SK-N-SH (cell line): Measurements from ENCODE around the gene MMP13. TPM values are rescaled to one million over a fixed set of nuclear protein-coding genes. Genes with fewer than 3 reads are reported as not detected.

Source experiments
- CTCF ChIA-PET: fragments of 300-600, 350-600 bp; formaldehyde crosslinking; extraction: SDS; loops from one replicate; lab custom pipeline; 2021; lab: Yijun Ruan, JAX
- POLR2A ChIA-PET: fragments of 350-600 bp; sonication (Branson Sonifier 250); formaldehyde crosslinking; extraction: SDS; loops from one replicate; lab custom pipeline; 2020; ENCODE audit warnings: antibody characterized with exemption, inconsistent platforms; lab: Yijun Ruan, JAX
- DNase-seq: peaks from one replicate; pipeline ENCODE4 v3.0.0; 2012
- H2AFZ ChIP-seq: fragments of 200-600 bp; sonication (generic); 2 replicates; pipeline ENCODE4 v1.8.1; 2016; ENCODE audit warnings: antibody characterized with exemption, mild to moderate bottlenecking, low read depth
- H3F3A ChIP-seq: fragments of 200-600 bp; sonication (generic); replicated peaks from 2 replicates; pipeline ENCODE3; 2016; ENCODE audit warnings: antibody characterized with exemption, mild to moderate bottlenecking; ENCODE audit not compliant: insufficient read depth
- H3K27ac ChIP-seq, 2 experiments: fragments of 200-500 bp in 1 of 2; fragments of 200-600 bp in 1 of 2; sonication (Bioruptor generic) in 1 of 2; sonication (generic), shearing (Covaris generic) in 1 of 2; 2 replicates each; pipeline versions ENCODE4 v1.5.1 to v1.6.1; 2014 to 2016; ENCODE audit warnings: low read depth in 2 of 2, inconsistent platforms in 1 of 2, low read length in 1 of 2, mild to moderate bottlenecking in 1 of 2, mixed read lengths in 1 of 2
- H3K27me3 ChIP-seq: fragments of 200-600 bp; sonication (generic), shearing (Covaris generic); 2 replicates; pipeline ENCODE4 v1.6.1; 2016; ENCODE audit warnings: mixed run types; ENCODE audit not compliant: insufficient read depth
- H3K36me3 ChIP-seq, 2 experiments: fragments of 200-500 bp in 1 of 2; fragments of 200-600 bp in 1 of 2; sonication (Bioruptor generic) in 1 of 2; sonication (generic) in 1 of 2; replicated peaks in 1 of 2; 2 replicates each; pipeline versions ENCODE3 to v1.5.1; 2014 to 2016; ENCODE audit warnings: low read length in 1 of 2, mild to moderate bottlenecking in 1 of 2; ENCODE audit not compliant: insufficient read depth in 2 of 2, control insufficient read depth in 1 of 2
- H3K4me1 ChIP-seq, 2 experiments: fragments of 200-500 bp in 1 of 2; fragments of 200-600 bp in 1 of 2; sonication (Bioruptor generic) in 1 of 2; sonication (generic), shearing (Covaris generic) in 1 of 2; 2 replicates each; pipeline versions ENCODE4 v1.5.1 to v1.6.1; 2014 to 2016; ENCODE audit warnings: low read depth in 1 of 2, low read length in 1 of 2, mixed run types in 1 of 2; ENCODE audit not compliant: insufficient read depth in 2 of 2, control insufficient read depth in 1 of 2
- H3K4me2 ChIP-seq: fragments of 200-600 bp; sonication (generic), shearing (Covaris generic); 2 replicates; pipeline ENCODE4 v1.6.1; 2017; ENCODE audit warnings: mixed run types
- H3K4me3 ChIP-seq, 2 experiments: fragments of 200-500 bp in 1 of 2; fragments of 200-600 bp in 1 of 2; sonication (Bioruptor generic) in 1 of 2; sonication (generic), shearing (Covaris generic) in 1 of 2; 2 replicates each; pipeline versions ENCODE4 v1.5.1 to v1.8.1; 2014 to 2016; ENCODE audit warnings: low read depth in 2 of 2, inconsistent platforms in 1 of 2, low read length in 1 of 2, mild to moderate bottlenecking in 1 of 2, mixed read lengths in 1 of 2, moderate library complexity in 1 of 2
- H3K79me2 ChIP-seq: fragments of 200-600 bp; sonication (generic); 2 replicates; pipeline ENCODE4 v1.8.1; 2017; ENCODE audit warnings: mild to moderate bottlenecking; ENCODE audit not compliant: insufficient read depth
- H3K9ac ChIP-seq: fragments of 200-600 bp; sonication (generic); 2 replicates; pipeline ENCODE4 v1.6.1; 2017; ENCODE audit warnings: mixed run types
- H3K9me2 ChIP-seq: fragments of 200-600 bp; sonication (generic); 2 replicates; pipeline ENCODE4 v1.6.1; 2017; ENCODE audit warnings: mixed run types
- H3K9me3 ChIP-seq: fragments of 200-600 bp; sonication (generic); 2 replicates; pipeline ENCODE4 v1.6.1; 2017; ENCODE audit warnings: mixed run types, mild to moderate bottlenecking, moderate library complexity
- H4K20me1 ChIP-seq: fragments of 200-600 bp; sonication (generic); 2 replicates; pipeline ENCODE4 v1.6.1; 2017; ENCODE audit warnings: mild to moderate bottlenecking, mixed run types; ENCODE audit not compliant: insufficient read depth
- CHD2 ChIP-seq: fragments of 150-350 bp; IDR thresholded peaks from 2 replicates; pipeline ENCODE4 v1.6.1; 2018; ENCODE audit warnings: low read length; ENCODE audit not compliant: partially characterized antibody
- ELF1 ChIP-seq: IDR thresholded peaks from 2 replicates; pipeline ENCODE4 v1.4.0; 2012
- EP300 ChIP-seq, 2 experiments: IDR thresholded peaks; 2 replicates each; pipeline versions ENCODE4 v1.4.0 to v1.6.1; 2012; ENCODE audit warnings: borderline replicate concordance in 1 of 2, low read depth in 1 of 2, low read length in 1 of 2
- FOXJ3 ChIP-seq: sonication (generic); formaldehyde crosslinking; IDR thresholded peaks from 2 replicates; pipeline ENCODE4 v1.5.1; 2020; ENCODE audit warnings: mild to moderate bottlenecking, missing genetic modification reagents
- RAD21 ChIP-seq: IDR thresholded peaks from 2 replicates; pipeline ENCODE4 v1.6.1; 2012; ENCODE audit warnings: mild to moderate bottlenecking, low read length
- RXRA ChIP-seq: IDR thresholded peaks from 2 replicates; pipeline ENCODE4 v1.4.0; 2012; ENCODE audit warnings: low read depth, mild to moderate bottlenecking, borderline replicate concordance
- SIN3A ChIP-seq: IDR thresholded peaks from 2 replicates; pipeline ENCODE4 v1.6.1; 2012; ENCODE audit warnings: low read depth, mild to moderate bottlenecking, low read length, moderate library complexity, borderline replicate concordance
- SMC3 ChIP-seq: IDR thresholded peaks from 2 replicates; pipeline ENCODE4 v1.6.1; 2012; ENCODE audit warnings: low read depth, low read length, improper control_type of control experiment
- TCF12 ChIP-seq: IDR thresholded peaks from 2 replicates; pipeline ENCODE4 v1.4.0; 2012
- TEAD4 ChIP-seq: IDR thresholded peaks from 2 replicates; pipeline ENCODE4 v1.4.0; 2012; ENCODE audit warnings: mild to moderate bottlenecking, borderline replicate concordance; ENCODE audit not compliant: insufficient read depth
- YY1 ChIP-seq: IDR thresholded peaks from 2 replicates; pipeline ENCODE4 v1.4.0; 2012; ENCODE audit warnings: low read depth, mild to moderate bottlenecking
- WGBS: methylation state at CpG from one replicate; pipeline ENCODE4 v1.1.6; 2017; ENCODE audit warnings: low lambda C conversion rate; 5-methylcytosine and 5-hydroxymethylcytosine counted together
- polyA plus RNA-seq, 3 experiments: library from polyadenylated mRNA; depleted of rRNA; stranded (reverse); fragments of >200 nt; gene quantifications; 2 replicates each; pipeline ENCODE4 v1.2.3, GENCODE V29; 2012
- TF ChIP-seq, protein P1 (sequence below): IDR thresholded peaks from 2 replicates; pipeline ENCODE4; 2012
- TF ChIP-seq, protein P2 (sequence below): fragments of 200-600 bp; sonication (generic); IDR thresholded peaks from 2 replicates; pipeline ENCODE4 v1.6.1; 2017; ENCODE audit warnings: antibody characterized with exemption, mild to moderate bottlenecking, moderate library complexity

The MMP13 gene
- polyA plus RNA-seq, 1 of the 3 experiments (the other 2 are of a cell fraction): 0.12 TPM

DNA sequence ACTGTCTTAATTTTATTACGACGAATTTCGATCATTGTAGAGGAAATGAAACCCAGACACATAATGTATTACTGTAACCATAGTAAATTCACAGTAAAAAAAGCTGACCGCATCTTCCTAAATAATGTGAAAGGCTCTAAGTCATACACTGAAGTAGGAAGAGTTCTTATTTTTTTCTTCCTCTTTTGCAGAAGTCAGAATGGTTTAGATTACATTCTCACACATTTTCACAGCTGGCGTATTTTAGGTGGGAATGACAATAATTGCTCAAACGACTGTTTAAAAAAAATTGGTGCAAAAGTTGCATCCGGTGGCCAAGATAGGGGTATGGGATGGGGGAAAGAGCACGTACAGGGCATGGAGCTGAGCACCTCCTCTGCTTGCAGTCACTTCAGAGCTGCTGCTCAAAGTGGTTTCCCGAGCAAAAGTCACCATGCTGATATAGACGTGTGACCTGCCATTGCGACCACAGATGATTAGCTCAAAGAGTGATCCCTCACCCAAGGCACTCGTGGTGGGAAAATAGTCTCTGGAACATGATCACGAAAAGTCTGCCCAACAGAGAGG is 35.3 kb downstream of the MMP13 start (continued):
- TF ChIP-seq YY1 (no peak), FOXJ3 (CRISPR knock-in tag) (no peak), ELF1 (no peak)

DNA sequence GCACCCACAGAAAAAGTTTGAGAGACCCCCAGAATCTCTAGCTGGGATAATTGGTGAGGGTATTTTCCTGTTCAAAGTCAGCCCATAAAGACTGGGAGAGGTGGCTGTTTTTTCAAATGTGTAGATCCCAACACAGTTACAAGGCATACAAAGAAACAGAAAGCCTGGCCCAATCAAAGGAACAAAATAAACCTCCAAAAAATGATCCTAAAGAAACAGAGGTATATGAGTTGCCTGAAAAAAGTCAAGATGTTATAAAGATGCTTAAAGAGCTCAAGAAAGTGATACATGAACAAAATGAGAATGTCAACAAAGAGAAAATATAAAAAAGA is 40.5 kb downstream of the MMP13 start:
- Histone ChIP-seq H3K27me3 (no peaks in the 10 kb centered on the region), H3K9me3 (no peaks in the 10 kb centered on the region), H3K9me2 (no peaks in the 10 kb centered on the region), H3K9ac (no peak overlapping the region), H3K79me2 (no peaks in the 10 kb centered on the region), H3K4me3 (no peak overlapping the region), H3K4me1 (peaks cover 0 to 7% of the 10 kb centered on the region in 2 experiments; a peak in 1 of 4 replicates), H2AFZ (peak overlapping the region; percentile 3; the same call in 1 of the 2 replicates), H4K20me1 (no peaks in the 10 kb centered on the region), H3K4me2 (no peak overlapping the region), H3K36me3 (no peaks in the 10 kb centered on the region), H3K27ac (no peak overlapping the region), H3F3A (no peaks in the 10 kb centered on the region)
- DNase-seq: no peak
- POLR2A ChIA-PET: no interaction called here
- no peak for TF ChIP-seq TCF12
- TF ChIP-seq FOXJ3 (CRISPR knock-in tag): no peak
- CTCF ChIA-PET: interaction anchor here (0.7 to 2.0 kb wide), 8 partner anchors 10 to 200 kb away, joined by 3 to 15 read pairs (median 4); no protein-coding TSS in a partner anchor

DNA sequence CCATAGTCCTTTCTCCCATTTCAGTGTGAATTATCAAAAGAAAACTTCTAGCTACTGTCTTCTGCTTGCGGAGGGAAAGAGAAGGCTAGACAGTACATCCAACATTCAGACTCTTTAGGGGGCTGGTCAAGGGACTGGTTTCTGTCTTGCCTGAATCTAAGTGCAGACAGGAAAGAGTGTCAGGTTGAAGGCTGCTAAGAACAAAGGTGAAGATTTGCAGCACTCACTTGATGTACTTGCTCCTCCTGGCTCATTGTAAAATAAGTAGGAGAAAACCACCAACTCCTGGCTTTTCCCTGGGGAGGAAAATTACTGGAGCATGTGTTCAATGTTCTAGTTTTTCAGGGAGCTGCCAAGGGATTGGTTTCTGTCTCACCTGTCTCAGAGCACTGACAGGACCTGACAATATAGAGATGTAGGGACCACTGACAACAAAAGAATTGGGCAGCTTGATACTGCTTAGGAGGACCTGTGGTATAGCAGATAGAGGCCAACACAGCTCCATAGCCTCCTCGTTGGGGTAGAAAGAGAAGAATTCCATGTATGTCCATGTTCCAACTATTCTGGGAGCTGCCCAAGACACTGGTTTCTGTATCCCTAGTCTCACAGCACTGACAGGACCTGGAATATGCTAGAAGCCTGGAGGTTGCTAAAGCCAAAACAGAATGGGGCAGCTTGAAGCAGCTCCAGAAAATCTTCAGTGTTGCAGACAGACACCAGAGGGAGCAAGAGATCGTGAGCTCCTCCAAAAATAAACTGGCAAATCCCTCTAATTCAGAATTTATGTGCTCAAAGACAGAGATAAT is 41.1 kb downstream of the MMP13 start:
- peak; percentile 11 for DNase-seq
- Histone ChIP-seq H2AFZ (0 out of 2 replicates have a peak overlapping the region, but pooled peaks have one; percentile 3), H3K27me3 (no peaks in the 10 kb centered on the region), H3K9me3 (no peaks in the 10 kb centered on the region), H3K4me1 (peaks cover 0 to 7% of the 10 kb centered on the region in 2 experiments; a peak in 1 of 4 replicates), H3K4me3 (no peak overlapping the region), H3K4me2 (no peak overlapping the region), H4K20me1 (no peaks in the 10 kb centered on the region), H3K9ac (no peak overlapping the region), H3K79me2 (no peaks in the 10 kb centered on the region), H3K36me3 (no peaks in the 10 kb centered on the region), H3K27ac (no peak overlapping the region), H3F3A (no peaks in the 10 kb centered on the region), H3K9me2 (no peaks in the 10 kb centered on the region)
- ChIA-PET POLR2A (no interaction called here), CTCF (interaction anchor here (0.7 to 2.0 kb wide), 8 partner anchors 11 to 200 kb away, joined by 3 to 15 read pairs (median 4); no protein-coding TSS in a partner anchor)
- 40% methylated on average over 3 of the region's 3 CpGs for WGBS
- TF ChIP-seq RXRA (no peak), ELF1 (no peak), CHD2 (no peak), SIN3A (no peak), TCF12 (no peak), EP300 (IDR thresholded peaks at IDR 0.05; ENCODE audit: borderline replicate concordance in 1 of 2, low read depth in 1 of 2, low read length in 1 of 2) (no peak), RAD21 (peak; percentile 54), FOXJ3 (CRISPR knock-in tag) (no peak), TEAD4 (no peak), SMC3 (peak; percentile 54)
- TF ChIP-seq, protein P1, sequence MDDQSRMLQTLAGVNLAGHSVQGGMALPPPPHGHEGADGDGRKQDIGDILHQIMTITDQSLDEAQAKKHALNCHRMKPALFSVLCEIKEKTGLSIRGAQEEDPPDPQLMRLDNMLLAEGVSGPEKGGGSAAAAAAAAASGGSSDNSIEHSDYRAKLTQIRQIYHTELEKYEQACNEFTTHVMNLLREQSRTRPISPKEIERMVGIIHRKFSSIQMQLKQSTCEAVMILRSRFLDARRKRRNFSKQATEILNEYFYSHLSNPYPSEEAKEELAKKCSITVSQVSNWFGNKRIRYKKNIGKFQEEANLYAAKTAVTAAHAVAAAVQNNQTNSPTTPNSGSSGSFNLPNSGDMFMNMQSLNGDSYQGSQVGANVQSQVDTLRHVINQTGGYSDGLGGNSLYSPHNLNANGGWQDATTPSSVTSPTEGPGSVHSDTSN: no peak
- TF ChIP-seq, protein P2, sequence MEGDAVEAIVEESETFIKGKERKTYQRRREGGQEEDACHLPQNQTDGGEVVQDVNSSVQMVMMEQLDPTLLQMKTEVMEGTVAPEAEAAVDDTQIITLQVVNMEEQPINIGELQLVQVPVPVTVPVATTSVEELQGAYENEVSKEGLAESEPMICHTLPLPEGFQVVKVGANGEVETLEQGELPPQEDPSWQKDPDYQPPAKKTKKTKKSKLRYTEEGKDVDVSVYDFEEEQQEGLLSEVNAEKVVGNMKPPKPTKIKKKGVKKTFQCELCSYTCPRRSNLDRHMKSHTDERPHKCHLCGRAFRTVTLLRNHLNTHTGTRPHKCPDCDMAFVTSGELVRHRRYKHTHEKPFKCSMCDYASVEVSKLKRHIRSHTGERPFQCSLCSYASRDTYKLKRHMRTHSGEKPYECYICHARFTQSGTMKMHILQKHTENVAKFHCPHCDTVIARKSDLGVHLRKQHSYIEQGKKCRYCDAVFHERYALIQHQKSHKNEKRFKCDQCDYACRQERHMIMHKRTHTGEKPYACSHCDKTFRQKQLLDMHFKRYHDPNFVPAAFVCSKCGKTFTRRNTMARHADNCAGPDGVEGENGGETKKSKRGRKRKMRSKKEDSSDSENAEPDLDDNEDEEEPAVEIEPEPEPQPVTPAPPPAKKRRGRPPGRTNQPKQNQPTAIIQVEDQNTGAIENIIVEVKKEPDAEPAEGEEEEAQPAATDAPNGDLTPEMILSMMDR: peak; percentile 78
